ENCODE data around the gene MT1M.

Gene MT1M

DNA sequence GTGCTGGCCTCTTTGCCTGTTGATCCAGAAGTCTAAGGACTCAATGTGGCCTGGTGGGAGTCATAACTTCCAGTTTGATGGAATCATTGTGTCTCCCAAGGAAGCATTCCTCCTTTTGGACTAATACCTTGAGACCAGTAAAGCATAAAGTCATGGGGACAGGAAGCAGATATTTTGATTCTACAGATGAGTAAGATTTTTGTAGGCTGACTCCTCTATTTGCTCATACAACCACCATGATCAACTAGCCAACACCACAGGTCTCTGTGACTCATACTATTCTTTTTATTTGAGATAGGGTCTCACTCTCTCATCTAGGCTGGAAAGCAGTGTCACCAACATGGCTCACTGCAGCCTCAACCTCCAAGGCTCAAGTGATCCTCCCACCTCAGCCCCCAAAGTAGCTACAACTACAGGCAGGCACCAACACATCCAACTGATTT lies 17.9 kb upstream of the MT1M start:
- Histone ChIP-seq H3K4me2 (ENCODE audit: low read depth, low read length, poor library complexity, severe bottlenecking) (no peak overlapping the region), H4K20me1 (ENCODE audit: low read depth, low read length) (no peaks in the 10 kb centered on the region), H3F3A (ENCODE audit: insufficient read depth) (no peaks in the 10 kb centered on the region), H3K9me2 (replicated peaks; ENCODE audit: insufficient read depth, low read length) (no peaks in the 10 kb centered on the region), H3K9me3 (ENCODE audit: insufficient read depth, low read length) (no peaks in the 10 kb centered on the region), H3K9ac (ENCODE audit: low read length) (no peak overlapping the region), H3K27ac (ENCODE audit: low read depth, low read length) (no peak overlapping the region), H3K36me3 (ENCODE audit: low read length) (no peaks in the 10 kb centered on the region), H3K79me2 (ENCODE audit: insufficient read depth, low read length) (no peaks in the 10 kb centered on the region), H3K4me3 (ENCODE audit: insufficient read depth, low read length, poor library complexity, severe bottlenecking) (no peak overlapping the region), H2AFZ (ENCODE audit: low read depth, low read length, severe bottlenecking) (no peak overlapping the region), H3K27me3 (ENCODE audit: low read length) (no peaks in the 10 kb centered on the region; the same call in 1 of the 2 replicates)
- no peak for TF ChIP-seq EZH2phosphoT487 (conservative IDR thresholded peaks at IDR 0.05; ENCODE audit: low read length)
- TF ChIP-seq, protein P1, sequence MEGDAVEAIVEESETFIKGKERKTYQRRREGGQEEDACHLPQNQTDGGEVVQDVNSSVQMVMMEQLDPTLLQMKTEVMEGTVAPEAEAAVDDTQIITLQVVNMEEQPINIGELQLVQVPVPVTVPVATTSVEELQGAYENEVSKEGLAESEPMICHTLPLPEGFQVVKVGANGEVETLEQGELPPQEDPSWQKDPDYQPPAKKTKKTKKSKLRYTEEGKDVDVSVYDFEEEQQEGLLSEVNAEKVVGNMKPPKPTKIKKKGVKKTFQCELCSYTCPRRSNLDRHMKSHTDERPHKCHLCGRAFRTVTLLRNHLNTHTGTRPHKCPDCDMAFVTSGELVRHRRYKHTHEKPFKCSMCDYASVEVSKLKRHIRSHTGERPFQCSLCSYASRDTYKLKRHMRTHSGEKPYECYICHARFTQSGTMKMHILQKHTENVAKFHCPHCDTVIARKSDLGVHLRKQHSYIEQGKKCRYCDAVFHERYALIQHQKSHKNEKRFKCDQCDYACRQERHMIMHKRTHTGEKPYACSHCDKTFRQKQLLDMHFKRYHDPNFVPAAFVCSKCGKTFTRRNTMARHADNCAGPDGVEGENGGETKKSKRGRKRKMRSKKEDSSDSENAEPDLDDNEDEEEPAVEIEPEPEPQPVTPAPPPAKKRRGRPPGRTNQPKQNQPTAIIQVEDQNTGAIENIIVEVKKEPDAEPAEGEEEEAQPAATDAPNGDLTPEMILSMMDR (IDR thresholded peaks at IDR 0.05; ENCODE audit: insufficient read depth, low read length, poor library complexity, severe bottlenecking), result no peak

DNA sequence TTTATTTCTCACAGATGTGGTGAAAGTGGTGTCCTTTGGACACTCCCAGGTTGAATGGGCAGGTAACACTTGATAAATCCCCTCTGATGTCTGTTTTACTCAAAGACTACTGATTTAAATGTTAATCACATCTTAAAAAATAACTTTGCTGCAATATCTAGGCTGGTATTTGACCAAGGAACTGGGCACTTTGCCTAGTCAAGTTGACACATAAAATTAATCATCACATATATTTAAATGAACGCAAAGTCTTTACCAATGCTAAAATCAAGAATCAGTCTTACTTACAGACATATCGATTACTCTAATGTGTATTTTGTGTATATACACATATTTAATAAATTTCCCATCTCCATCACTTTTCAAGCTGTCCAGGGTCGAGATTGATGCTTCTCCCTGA lies 17.1 kb upstream of the MT1M start:
- Histone ChIP-seq H3K4me2 (ENCODE audit: low read depth, low read length, poor library complexity, severe bottlenecking) (no peak overlapping the region), H3K27me3 (ENCODE audit: low read length) (no peaks in the 10 kb centered on the region; the same call in 1 of the 2 replicates), H2AFZ (ENCODE audit: low read depth, low read length, severe bottlenecking) (no peak overlapping the region), H3K79me2 (ENCODE audit: insufficient read depth, low read length) (no peaks in the 10 kb centered on the region), H3K9ac (ENCODE audit: low read length) (no peak overlapping the region), H3F3A (ENCODE audit: insufficient read depth) (no peaks in the 10 kb centered on the region), H3K4me3 (ENCODE audit: insufficient read depth, low read length, poor library complexity, severe bottlenecking) (no peak overlapping the region), H4K20me1 (ENCODE audit: low read depth, low read length) (no peaks in the 10 kb centered on the region), H3K9me3 (ENCODE audit: insufficient read depth, low read length) (no peaks in the 10 kb centered on the region), H3K27ac (ENCODE audit: low read depth, low read length) (no peak overlapping the region), H3K36me3 (ENCODE audit: low read length) (no peaks in the 10 kb centered on the region), H3K9me2 (replicated peaks; ENCODE audit: insufficient read depth, low read length) (no peaks in the 10 kb centered on the region)
- TF ChIP-seq, protein P1 (IDR thresholded peaks at IDR 0.05; ENCODE audit: insufficient read depth, low read length, poor library complexity, severe bottlenecking), result no peak
- TF ChIP-seq EZH2phosphoT487 (conservative IDR thresholded peaks at IDR 0.05; ENCODE audit: low read length), result no peak

DNA sequence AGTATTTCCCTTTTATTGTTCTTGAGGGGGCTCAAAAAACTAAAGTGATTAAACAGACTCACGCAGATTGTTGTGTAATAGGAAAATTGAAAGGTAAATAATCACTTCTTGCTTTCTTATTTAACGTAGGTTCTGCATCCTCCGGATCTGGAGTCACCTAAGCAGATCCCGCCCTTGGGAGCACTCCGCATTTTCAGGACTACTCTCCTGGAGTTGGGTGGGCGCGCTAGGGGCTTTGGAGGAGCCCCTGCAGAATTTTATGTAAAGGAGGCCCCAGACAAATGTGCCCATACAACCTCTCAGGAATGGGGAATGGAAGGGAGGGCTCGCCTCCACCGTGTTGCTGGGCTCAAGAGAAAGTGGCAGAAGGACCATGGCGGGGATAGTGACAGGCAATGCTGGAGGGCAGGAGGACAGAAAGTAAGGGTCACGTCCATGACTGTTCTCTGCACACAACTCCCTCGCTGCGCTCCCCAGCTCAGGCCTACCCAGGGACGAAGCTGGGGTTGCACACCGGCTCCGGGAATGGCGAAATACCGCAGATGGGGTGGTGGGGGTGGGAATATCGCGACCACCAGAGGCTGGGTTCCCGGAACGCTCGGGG lies 15.7 kb upstream of the MT1M start:
- Histone ChIP-seq H3K27me3 (ENCODE audit: low read length) (no peaks in the 10 kb centered on the region; the same call in 1 of the 2 replicates), H3K79me2 (ENCODE audit: insufficient read depth, low read length) (no peaks in the 10 kb centered on the region), H3K36me3 (ENCODE audit: low read length) (no peaks in the 10 kb centered on the region), H3F3A (ENCODE audit: insufficient read depth) (no peaks in the 10 kb centered on the region), H2AFZ (ENCODE audit: low read depth, low read length, severe bottlenecking) (no peak overlapping the region), H3K9ac (ENCODE audit: low read length) (no peak overlapping the region), H3K9me2 (replicated peaks; ENCODE audit: insufficient read depth, low read length) (no peaks in the 10 kb centered on the region), H3K4me2 (ENCODE audit: low read depth, low read length, poor library complexity, severe bottlenecking) (no peak overlapping the region), H4K20me1 (ENCODE audit: low read depth, low read length) (no peaks in the 10 kb centered on the region), H3K27ac (ENCODE audit: low read depth, low read length) (no peak overlapping the region), H3K4me3 (ENCODE audit: insufficient read depth, low read length, poor library complexity, severe bottlenecking) (no peak overlapping the region), H3K9me3 (ENCODE audit: insufficient read depth, low read length) (no peaks in the 10 kb centered on the region)
- TF ChIP-seq, protein P1 (IDR thresholded peaks at IDR 0.05; ENCODE audit: insufficient read depth, low read length, poor library complexity, severe bottlenecking), result no peak
- no peak for TF ChIP-seq EZH2phosphoT487 (conservative IDR thresholded peaks at IDR 0.05; ENCODE audit: low read length)
